Gastroesophageal sphincter (tissue), 4 donors: ENCODE data around the gene CLEC14A. TPM values are rescaled to one million over a fixed set of nuclear protein-coding genes. Genes with fewer than 3 reads are reported as not detected.

Source experiments
- ATAC-seq: fragments of 150-250 bp; one replicate; pipeline ENCODE4 v1.9.1; 2016; ENCODE audit warnings: mild to moderate bottlenecking, moderate library complexity
- H3K27ac ChIP-seq, 4 donors: fragments of 200-600 bp; sonication (generic) in 3 of 4; 1 replicate in 3 of 4; 2 replicates in 1 of 4; pipeline ENCODE4 v1.5.1; 2016 to 2019
- H3K27me3 ChIP-seq: fragments of 200-600 bp; sonication (generic); one replicate; pipeline ENCODE4 v1.5.1; 2019
- H3K36me3 ChIP-seq, 2 donors: fragments of 200-600 bp; sonication (generic); one replicate each; pipeline ENCODE4 v1.5.1; 2019; ENCODE audit warnings: control low read depth in 1 of 2
- H3K4me1 ChIP-seq, 3 donors: fragments of 200-600 bp; sonication (generic); 1 replicate in 2 of 3; 2 replicates in 1 of 3; pipeline ENCODE4 v1.5.1; 2016 to 2019; ENCODE audit warnings: control low read depth in 2 of 3
- H3K4me3 ChIP-seq, 2 donors: fragments of 200-600 bp; sonication (generic); one replicate each; pipeline ENCODE4 v1.5.1; 2019; ENCODE audit warnings: mild to moderate bottlenecking in 1 of 2, moderate library complexity in 1 of 2
- H3K9me3 ChIP-seq, 3 donors: fragments of 200-600 bp; sonication (generic); one replicate each; pipeline ENCODE4 v1.5.1; 2017 to 2019; ENCODE audit warnings: control low read depth in 2 of 3
- CTCF ChIP-seq, 4 experiments: fragments of 200-600 bp in 2 of 4; fragments of 450-650 bp in 2 of 4; sonication (generic) in 1 of 4; IDR thresholded peaks; one replicate each; pipeline ENCODE4 v1.5.1; 2017 to 2019; ENCODE audit warnings: antibody characterized with exemption in 4 of 4, mild to moderate bottlenecking in 2 of 4, moderate library complexity in 2 of 4
- EP300 ChIP-seq: sonication (generic); formaldehyde crosslinking; IDR thresholded peaks from one replicate; pipeline ENCODE4 v1.6.1; 2017; ENCODE audit warnings: antibody characterized with exemption, mild to moderate bottlenecking
- POLR2A ChIP-seq, 2 donors: fragments of 450-650 bp; IDR thresholded peaks; one replicate each; pipeline ENCODE4 v1.6.1; 2017; ENCODE audit warnings: antibody characterized with exemption in 2 of 2, mild to moderate bottlenecking in 2 of 2, moderate library complexity in 1 of 2
- POLR2AphosphoS5 ChIP-seq: sonication (generic); formaldehyde crosslinking; IDR thresholded peaks from one replicate; pipeline ENCODE4 v1.6.1; 2017; ENCODE audit warnings: antibody characterized with exemption
- WGBS, 2 donors: methylation state at CpG; one replicate each; pipeline ENCODE4 v1.1.5; 2018; ENCODE audit warnings: low coverage in 1 of 2; 5-methylcytosine and 5-hydroxymethylcytosine counted together
- total RNA-seq, 4 donors: library from RNA; depleted of rRNA; stranded (reverse); fragments of >200 nt; gene quantifications; one replicate each; pipeline ENCODE4 v1.1.0, GENCODE V29; 2016

The CLEC14A gene
- total RNA-seq = 10 to 100 TPM; 13.7 to 39.4 (median 31.5) TPM

DNA sequence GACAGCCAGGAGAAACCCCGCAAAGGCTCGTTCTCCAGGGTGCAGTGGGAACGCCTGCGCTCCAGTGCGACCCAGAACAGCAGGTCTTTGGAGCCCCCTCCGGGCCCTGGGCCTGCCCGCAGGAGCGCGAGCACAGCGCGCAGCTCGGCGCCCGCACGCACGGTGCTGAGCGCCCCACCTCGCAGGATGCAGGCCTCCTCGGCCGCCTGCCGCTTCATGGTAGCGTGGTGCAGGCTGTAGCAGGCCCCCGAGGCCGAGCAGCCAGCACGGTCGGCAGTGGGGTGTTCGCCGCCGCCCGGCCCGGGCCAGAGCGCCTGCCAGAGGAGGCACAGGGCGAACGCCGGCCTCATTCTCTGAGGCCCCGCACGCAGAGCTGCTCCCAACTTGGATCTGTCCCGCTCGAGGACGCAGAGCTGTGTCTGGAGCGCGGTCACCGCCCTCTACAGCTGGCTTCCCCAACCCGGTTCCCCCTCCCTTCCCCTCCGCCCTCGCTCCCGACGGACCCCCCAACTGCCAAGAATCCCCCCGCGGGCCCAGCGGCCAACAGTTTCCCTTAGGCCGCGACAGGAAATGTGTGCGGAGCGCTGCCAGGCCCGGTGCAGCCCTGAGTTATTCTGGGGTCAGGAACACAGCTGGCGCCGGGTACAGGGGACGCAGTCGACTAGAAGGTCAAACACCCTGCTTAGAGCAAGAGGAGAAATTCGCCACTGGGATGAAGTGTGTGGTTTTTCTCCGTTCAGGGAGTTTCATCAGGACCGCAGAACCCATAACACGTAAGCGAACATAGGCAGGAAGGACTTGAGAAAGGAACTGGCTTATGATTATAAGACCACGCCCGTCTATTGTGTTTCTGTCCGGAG lies at the start of gene CLEC14A:
TSS of gene CLEC14A (minus strand) at position 421 of the 860 bp plus-strand sequence. CDS start at position 350, 71 bp downstream.
- 22 to 56% methylated on average over 6 to 8 of the region's 68 CpGs for WGBS, 2 donors
- Histone ChIP-seq H3K4me3 (peak within 1 kb of the TSS; percentile 28 to 55), H3K27ac (peak within 1 kb of the TSS in 3 of 4 donors; percentile 75 to 84 (median 76)), H3K4me1 (peaks cover 0 to 16% (median 0%) of the 10 kb centered on the region in 3 donors), H3K9me3 (peaks cover 0 to 4% (median 0%) of the 10 kb centered on the region in 3 donors), H3K36me3 (no peaks in the 10 kb centered on the region), H3K27me3 (peaks cover 41% of the 10 kb centered on the region)
- peak; percentile 88 for ATAC-seq
- TF ChIP-seq CTCF (IDR thresholded peaks at IDR 0.05) (no peak), POLR2AphosphoS5 (no peak), POLR2A (IDR thresholded peaks at IDR 0.05) (peak in 1 of 2 donors; percentile 25), EP300 (no peak)

GRCh38 chr14:38302966-38303365 lies 47.1 kb upstream of the CLEC14A start:
- Histone ChIP-seq H3K4me3 (no peak overlapping the region), H3K9me3 (peaks cover 0 to 21% (median 0%) of the 10 kb centered on the region in 3 donors), H3K27me3 (no peaks in the 10 kb centered on the region), H3K4me1 (no peaks in the 10 kb centered on the region), H3K36me3 (no peaks in the 10 kb centered on the region), H3K27ac (no peak overlapping the region)
- 100% methylated on average over 1 of the region's 1 CpG for WGBS, 2 donors
- no peak for ATAC-seq
- TF ChIP-seq CTCF (IDR thresholded peaks at IDR 0.05) (no peak), POLR2A (IDR thresholded peaks at IDR 0.05) (no peak), EP300 (no peak), POLR2AphosphoS5 (no peak)

- H3K9me3 ChIP-seq = peaks cover 0 to 21% (median 0%) of the 10 kb centered on the region in 3 donors
- H3K27ac ChIP-seq = no peak overlapping the region
- no peaks in the 10 kb centered on the region for H3K27me3 ChIP-seq
- no peak for ATAC-seq
- WGBS, 2 donors = 92% methylated on average over 2 of the region's 2 CpGs; no CpG with 5 or more reads in 1 of the 2 donors
- TF ChIP-seq CTCF (IDR thresholded peaks at IDR 0.05) (no peak), POLR2A (IDR thresholded peaks at IDR 0.05) (no peak), EP300 (no peak), POLR2AphosphoS5 (no peak)
- no peaks in the 10 kb centered on the region for H3K4me1 ChIP-seq
- no peaks in the 10 kb centered on the region for H3K36me3 ChIP-seq
- H3K4me3 ChIP-seq = no peak overlapping the region
Measured at GRCh38 chr14:38302034-38302433, 46.1 kb upstream of the CLEC14A start.

GRCh38 chr14:38297681-38298080 lies 41.8 kb upstream of the CLEC14A start:
- Histone ChIP-seq H3K27ac (no peak overlapping the region), H3K27me3 (no peaks in the 10 kb centered on the region), H3K4me1 (no peaks in the 10 kb centered on the region), H3K4me3 (no peak overlapping the region), H3K9me3 (peaks cover 0 to 8% (median 0%) of the 10 kb centered on the region in 3 donors), H3K36me3 (no peaks in the 10 kb centered on the region)
- no peak for ATAC-seq
- TF ChIP-seq POLR2A (IDR thresholded peaks at IDR 0.05) (no peak), CTCF (IDR thresholded peaks at IDR 0.05) (no peak), EP300 (no peak), POLR2AphosphoS5 (no peak)
- 20 to 21% methylated on average over 1 of the region's 1 CpG for WGBS, 2 donors
